GM03348 (cell line): ENCODE measurements around the gene TUBD1.
"Not testable (repeated sequence)": the region's sequence is repeated elsewhere in the genome, so short reads cannot be mapped to it uniquely, and the experiment has no call there.

Experiments used
- DNase-seq: peaks from one replicate; pipeline ENCODE4 v3.0.0; 2012; ENCODE audit warnings: low spot score

The TUBD1 gene, protein sequence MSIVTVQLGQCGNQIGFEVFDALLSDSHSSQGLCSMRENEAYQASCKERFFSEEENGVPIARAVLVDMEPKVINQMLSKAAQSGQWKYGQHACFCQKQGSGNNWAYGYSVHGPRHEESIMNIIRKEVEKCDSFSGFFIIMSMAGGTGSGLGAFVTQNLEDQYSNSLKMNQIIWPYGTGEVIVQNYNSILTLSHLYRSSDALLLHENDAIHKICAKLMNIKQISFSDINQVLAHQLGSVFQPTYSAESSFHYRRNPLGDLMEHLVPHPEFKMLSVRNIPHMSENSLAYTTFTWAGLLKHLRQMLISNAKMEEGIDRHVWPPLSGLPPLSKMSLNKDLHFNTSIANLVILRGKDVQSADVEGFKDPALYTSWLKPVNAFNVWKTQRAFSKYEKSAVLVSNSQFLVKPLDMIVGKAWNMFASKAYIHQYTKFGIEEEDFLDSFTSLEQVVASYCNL

DNA sequence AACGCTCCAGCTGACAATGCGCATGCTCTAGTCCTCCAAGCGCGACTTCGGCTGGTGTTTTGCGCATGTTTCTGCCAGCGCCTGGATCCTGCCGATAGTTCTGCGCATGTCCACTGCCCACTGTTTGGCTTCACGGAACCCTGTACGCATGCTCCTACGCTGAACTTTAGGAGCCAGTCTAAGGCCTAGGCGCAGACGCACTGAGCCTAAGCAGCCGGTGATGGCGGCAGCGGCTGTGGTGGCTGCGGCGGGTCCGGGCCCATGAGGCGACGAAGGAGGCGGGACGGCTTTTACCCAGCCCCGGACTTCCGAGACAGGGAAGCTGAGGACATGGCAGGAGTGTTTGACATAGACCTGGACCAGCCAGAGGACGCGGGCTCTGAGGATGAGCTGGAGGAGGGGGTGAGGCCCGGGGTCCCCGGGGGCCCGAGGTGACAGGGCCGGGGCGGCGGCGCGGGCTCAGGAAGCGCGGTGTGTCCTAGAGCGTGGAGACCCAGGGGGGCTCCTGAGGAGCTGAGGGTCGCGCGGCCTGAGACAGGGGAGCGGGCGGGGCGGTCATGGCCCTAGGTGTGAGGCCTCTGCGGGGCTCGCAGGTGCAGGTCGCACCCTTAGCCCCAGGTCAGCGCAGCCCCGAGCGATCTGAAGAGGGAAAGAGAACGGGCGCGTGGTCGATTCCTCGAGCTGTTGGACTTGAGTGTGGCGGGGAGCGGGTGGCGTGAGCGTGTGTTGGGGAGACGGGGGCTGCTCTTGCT lies at the start of gene TUBD1, which contains the start of gene RPS6KB1:
Gene TUBD1 (minus strand): TSS at position 20 of the 752 bp plus-strand sequence. CDS start 1,941 bp downstream, outside the sequence.
Gene RPS6KB1 (plus strand): TSS at position 198 of the 752 bp plus-strand sequence. CDS start 64 bp downstream, at position 262.
- peak; percentile 99 for DNase-seq

GRCh38 chr17:59941131-59941530 lies 48.4 kb upstream of the TUBD1 start:
- no peak for DNase-seq

GRCh38 chr17:59940697-59941096 lies 48.0 kb upstream of the TUBD1 start:
- DNase-seq, result not testable (repeated sequence)

DNA sequence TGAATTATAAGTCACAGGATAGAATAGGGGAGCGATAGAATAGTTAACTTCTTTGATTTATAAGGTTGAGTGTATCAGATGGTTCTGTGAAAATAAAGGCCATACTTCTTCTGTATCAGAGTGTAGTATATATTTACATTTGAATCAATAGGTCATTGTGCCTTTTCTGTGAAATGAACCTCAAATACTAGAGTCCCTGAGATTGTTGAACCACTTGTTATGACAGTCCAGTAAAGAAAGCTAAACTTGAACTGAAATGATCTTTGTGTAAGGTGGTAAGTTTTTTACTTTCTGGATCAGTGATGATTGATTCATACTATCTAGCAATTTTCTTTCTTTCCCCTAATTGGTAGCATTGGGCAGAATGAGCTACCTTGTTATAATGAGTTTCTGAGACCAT lies 40.6 kb upstream of the TUBD1 start:
- not testable (repeated sequence) for DNase-seq

- peak; percentile 14 for DNase-seq
These were observed 38.0 kb upstream of the TUBD1 start for GRCh38 chr17:59930768-59931167.

DNA sequence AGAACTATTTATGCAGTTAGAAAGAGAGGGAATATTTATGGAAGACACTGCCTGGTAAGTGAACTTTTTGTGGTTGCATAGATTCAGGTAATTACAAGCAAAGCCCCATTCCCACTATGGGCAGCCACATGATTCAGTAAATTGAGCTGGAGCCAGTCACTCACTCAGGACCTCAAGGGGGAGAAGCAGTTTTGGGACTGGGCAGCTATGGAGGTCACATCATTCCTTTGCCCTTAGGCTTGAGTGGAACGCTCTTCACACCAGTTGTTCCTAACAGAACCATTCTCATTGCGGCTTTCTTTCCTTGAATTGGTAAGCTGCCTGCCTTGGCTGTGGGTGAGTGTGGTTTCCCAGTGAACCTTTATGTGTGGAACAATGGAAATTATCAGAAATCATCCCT lies 37.4 kb upstream of the TUBD1 start:
- DNase-seq, result not testable (repeated sequence)

DNA sequence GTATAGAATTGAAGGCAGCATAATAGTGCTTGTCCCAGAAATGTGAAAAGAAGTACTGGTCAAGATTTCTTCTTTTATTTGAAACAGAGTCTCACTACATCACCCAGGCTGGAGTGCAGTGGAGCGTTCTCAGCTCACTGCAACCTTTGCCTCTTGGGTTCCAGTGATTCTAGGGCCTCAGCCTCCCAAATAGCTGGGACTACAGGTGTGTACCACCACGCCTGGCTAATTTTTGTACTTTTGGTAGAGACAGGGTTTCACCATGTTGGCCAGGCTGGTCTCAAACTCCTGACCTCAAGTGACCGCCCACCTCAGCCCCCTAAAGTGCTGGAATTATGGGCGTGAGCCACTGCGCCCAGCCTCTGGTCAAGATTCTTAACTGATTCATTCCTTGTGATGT lies 27.9 kb upstream of the TUBD1 start:
- not testable (repeated sequence) for DNase-seq

DNA sequence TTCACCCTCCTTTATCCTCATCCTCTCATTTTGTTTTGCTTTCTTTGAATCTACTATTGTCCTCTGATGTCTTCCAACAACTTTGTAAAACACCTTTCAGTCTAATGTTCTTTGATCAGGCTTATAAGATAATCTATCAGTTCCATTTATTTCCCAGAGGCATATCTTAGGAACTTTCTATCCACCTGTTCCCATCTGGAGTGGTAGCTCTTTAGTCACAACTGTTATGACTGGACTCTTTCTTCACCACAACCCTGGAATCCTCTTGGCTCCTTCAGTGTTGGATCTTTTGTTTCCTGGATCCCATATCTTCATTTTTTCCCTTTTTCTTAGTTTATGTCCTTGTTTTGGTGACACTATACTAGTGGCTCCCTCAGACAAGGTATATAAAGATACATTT lies 23.7 kb upstream of the TUBD1 start:
- no peak for DNase-seq

DNA sequence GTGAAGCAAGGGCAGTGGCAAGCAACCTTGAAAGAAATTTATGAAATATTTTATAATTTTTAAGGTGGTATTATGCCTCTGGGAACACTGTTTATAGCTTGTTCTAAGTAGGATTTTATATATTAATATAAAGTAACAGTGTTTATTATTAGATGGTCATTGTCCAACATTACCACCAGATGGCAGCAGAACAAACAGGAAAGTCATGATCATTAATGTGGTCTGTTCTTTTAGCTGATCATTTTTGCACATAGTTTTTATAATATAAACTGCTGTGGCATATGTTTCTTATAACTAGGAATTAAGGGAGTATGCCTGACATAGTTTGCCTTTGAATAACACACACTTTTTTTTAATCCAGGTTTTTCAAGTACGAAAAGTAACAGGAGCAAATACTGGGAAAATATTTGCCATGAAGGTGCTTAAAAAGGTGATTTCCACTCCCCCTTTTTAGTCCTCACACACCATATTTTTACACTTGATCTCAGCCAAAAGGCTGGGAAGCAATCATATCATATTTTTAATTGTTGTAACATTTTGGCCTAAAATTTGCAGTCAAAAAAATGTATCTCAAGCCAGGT lies 21.6 kb upstream of the TUBD1 start:
- peak; percentile 74 for DNase-seq

DNA sequence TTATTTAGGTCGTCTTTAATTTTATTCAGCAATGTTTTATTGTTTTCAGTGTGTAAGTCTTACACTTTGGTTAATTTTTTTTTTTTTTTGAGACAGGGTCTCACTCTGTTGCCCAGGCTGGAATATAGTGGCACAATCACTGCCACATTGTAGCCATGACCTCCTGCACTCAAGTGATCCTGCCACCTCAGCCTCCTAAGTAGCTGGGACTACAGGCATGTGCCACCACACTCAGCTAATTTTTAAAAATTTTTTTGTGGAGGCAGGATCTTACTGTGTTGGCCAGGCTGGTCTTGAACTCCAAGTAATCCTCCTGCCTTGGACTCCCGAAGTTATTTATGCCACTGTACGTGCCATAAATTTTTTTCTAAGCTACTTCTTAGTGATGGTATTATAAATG lies 14.7 kb upstream of the TUBD1 start:
- no peak for DNase-seq

DNA sequence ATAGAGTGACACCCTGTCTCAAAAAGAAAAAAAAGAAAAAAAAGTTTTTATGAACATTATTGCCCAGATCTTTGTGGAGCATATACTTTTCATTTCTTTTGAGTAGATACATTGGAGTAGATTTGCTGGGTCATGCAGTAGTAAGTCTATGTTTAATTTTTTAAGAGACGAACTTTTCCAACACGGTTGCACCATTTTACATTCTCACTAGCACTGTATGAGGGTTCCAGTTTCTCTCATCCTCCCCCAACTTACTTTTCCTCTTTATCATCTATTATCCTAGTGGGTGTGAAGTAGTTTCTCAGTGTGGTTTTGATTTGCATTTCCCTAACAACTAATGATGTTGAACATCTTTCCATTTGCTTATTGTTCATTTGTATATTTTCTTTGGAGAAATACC lies 10.7 kb upstream of the TUBD1 start:
- no peak for DNase-seq

GRCh38 chr17:59901604-59902003 lies 8.9 kb upstream of the TUBD1 start:
- no peak for DNase-seq

GRCh38 chr17:59899099-59899498 lies 6.4 kb upstream of the TUBD1 start:
- DNase-seq, result peak; percentile 51

- no peak for DNase-seq
These were observed 4.3 kb upstream of the TUBD1 start for GRCh38 chr17:59897090-59897489.

GRCh38 chr17:59893676-59894100 lies 945 bp upstream of the TUBD1 start:
- DNase-seq, result peak; percentile 19

- no peak for DNase-seq
These were observed 356 bp downstream of the TUBD1 start for GRCh38 chr17:59892251-59892923.

GRCh38 chr17:59890720-59891119 lies 2.0 kb downstream of the TUBD1 start:
- peak; percentile 15 for DNase-seq

- no peak for DNase-seq
These were observed 4.5 kb downstream of the TUBD1 start for GRCh38 chr17:59888145-59888750.

DNA sequence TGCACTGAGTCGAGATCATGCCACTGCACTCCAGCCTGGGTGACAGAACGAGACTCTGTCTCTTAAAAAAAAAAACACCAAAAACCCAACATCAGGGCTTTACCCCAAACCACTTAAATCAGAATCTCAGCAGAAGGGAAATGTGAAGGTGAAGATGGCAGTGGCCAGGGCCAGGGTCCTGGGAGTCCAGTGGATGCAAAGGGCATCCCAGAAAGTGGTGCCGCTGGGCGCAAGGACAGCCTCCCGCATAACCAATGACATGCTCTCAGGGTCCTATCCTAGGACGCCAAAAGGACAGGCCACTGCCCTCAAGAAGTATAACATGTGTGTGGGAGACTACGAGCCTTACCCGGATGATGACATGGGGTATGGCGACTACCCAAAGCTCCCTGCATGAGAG lies 7.9 kb downstream of the TUBD1 start:
- no peak for DNase-seq

DNA sequence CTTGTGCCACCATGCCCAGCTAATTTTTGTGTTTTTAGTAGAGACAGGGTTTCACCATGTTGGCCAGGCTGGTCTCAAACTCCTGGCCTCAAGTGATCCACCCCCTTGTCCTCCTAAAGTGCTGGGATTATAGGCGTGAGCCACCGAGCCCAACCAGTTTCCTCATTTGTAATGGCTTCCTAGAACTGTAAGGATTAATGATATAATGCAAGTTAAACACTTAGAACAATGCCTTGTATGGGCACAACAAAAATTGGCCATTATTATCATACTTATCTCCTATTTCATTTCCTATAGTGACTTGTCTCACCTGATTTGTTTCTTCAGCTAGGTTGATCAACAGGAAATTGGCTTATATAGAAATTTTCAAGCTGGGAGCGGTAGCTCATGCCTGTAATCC lies 14.1 kb downstream of the TUBD1 start:
- no peak for DNase-seq

DNA sequence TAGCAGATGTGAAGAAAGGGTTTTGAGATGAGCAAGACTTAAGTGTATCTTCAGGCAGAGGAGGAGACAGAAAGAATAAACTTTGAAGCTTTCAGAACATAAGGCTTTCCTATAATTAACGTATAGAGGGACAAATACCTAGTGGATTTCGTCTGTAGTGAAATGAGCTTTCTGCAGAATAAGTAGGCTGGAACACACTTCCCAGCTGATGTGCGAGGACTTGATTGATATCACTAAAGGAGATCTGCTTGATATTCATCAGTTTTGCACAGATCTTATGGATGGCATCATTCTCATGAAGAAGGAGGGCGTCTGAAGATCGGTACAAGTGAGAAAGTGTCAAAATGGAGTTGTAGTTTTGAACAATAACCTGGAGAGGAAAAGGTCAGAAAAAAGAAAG lies 14.8 kb downstream of the TUBD1 start:
- DNase-seq, result no peak

DNA sequence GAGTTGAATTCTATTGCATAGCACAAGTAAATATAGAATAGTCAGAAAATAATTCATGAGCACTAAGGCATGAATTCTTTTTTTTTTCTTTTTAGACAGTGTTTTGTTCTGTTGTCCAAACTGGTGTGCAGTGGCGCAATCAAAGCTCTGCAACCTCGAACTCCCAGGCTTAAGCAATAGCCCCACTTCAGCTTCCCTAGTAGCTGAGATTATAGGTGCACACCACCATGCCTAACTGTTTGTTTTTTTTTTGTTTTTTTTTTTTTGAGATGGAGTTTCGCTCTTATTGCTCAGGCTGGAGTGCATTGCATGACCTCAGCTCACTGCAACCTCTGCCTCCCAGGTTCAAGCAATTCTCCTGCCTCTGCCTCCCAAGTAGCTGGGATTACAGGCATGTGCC lies 16.6 kb downstream of the TUBD1 start:
- DNase-seq, result no peak
